HPDE6-E6E7 (cell line): Measurements from ENCODE around the gene MINDY3.
"Not testable (repeated sequence)": the region's sequence is repeated elsewhere in the genome, so short reads cannot be mapped to it uniquely, and the experiment has no call there.

Experiments used
- DNase-seq: peaks from one replicate; pipeline ENCODE4 v3.0.0; 2011; ENCODE audit warnings: missing footprints; ENCODE audit errors: extremely low spot score

The MINDY3 gene

DNA sequence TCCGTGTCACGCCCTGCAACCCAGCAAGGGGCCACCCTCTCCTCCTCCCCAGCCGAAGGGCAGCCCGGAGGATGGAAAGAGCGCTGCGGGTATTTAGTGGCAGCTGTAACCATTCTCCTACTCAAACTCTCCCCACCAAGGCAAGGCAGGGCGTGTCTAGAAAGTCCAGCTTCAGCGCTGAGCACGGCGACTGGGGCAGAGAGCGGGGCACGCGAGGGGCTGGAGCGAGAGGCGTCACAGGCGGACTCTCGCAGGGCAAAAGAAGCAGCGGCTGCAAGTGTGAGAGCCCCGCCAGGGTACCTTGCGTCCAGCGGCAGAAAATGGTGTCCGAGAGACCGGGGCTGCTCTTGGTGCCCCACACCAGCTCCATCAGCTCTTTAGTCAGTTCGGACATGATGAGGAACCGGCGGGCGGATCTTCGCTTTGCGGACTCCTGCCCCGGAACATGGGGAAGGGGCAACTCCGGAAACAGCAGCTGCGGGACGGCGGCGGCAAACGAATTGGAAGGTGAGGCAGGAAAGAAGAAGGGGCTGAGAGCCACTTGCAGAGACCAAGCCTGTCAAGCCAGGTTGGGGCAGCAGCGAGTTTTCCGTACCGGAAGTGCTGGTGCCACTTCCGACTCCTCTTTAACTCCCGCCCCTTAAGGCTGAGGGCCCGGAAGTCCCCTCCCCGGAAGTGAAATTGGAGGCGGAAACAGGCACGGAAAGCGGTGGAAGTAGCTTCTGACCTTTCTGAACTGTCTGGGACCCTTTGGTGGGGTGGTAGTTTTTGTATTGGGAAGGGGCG, at the start of gene MINDY3:
TSS of gene MINDY3 (minus strand) at position 602 of the 786 bp plus-strand sequence. CDS start at position 394, 208 bp downstream.
- DNase-seq = peak; percentile 13

DNA sequence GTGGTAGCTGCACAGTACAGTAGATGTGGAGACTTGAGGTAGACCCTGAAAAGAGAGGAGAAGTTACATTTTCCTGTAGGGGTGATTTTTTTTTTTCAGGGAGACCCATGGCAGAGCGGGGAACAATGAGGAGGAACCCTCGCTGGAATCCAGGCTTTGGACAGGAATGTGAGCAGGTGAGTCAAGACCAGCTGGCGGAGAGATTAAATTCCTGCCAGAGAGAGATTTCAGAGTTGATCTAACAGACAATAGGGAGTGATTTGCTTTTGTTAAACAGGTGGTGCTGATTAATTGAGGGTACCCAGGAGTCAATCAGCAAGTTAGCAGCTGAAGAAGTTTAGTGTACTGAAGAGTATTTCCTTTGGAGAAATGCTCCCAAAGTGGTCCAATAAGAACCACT, 41.6 kb upstream of the MINDY3 start:
- DNase-seq = no peak

GRCh38 chr10:15898046-15898445, 37.7 kb upstream of the MINDY3 start:
- no peak for DNase-seq

DNA sequence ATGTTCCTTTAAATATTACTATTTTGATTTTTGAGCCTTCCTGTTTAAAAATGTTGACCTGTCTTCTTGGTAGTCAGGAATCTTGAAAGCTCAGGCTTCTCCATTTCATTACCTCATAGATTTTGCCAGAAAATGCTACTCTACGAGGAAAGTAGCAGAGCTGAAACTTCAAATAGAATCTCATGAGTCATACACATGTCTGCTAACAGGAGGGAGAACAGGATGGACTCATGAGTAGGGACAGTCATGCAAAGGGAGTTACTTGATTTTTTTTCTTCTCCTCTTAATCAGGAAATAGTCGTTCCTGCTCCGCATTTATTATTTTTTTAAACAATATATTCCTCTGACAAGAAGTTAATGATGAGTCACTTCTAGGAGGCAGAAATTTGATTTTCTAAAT, 37.0 kb upstream of the MINDY3 start:
- no peak for DNase-seq

- no peak for DNase-seq
Observed at GRCh38 chr10:15896654-15897053, 36.3 kb upstream of the MINDY3 start.

GRCh38 chr10:15884447-15884846, 24.1 kb upstream of the MINDY3 start:
- DNase-seq = no peak

- no peak for DNase-seq
Observed at GRCh38 chr10:15881542-15881941, 21.2 kb upstream of the MINDY3 start.

DNA sequence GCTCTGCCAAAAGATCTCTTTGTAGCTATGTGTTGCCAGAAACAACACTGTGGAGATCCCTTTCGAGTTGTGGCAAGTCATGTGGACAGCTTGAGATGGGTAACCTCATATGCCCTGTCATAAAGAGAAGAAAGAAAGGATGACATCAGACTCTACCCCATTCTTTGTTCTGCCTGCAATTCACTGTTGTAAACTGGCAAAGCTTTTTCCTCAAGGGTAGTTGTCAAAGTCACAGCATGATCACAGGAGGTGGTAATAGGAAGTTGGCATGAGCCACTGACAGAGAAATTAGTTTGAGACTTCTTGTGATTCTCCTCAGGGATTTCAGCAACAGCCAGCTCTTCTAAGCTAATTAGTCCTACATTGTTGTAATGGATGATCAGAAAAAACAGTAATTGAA, 19.4 kb upstream of the MINDY3 start:
- DNase-seq = no peak

GRCh38 chr10:15879058-15879457, 18.8 kb upstream of the MINDY3 start:
- DNase-seq = no peak

DNA sequence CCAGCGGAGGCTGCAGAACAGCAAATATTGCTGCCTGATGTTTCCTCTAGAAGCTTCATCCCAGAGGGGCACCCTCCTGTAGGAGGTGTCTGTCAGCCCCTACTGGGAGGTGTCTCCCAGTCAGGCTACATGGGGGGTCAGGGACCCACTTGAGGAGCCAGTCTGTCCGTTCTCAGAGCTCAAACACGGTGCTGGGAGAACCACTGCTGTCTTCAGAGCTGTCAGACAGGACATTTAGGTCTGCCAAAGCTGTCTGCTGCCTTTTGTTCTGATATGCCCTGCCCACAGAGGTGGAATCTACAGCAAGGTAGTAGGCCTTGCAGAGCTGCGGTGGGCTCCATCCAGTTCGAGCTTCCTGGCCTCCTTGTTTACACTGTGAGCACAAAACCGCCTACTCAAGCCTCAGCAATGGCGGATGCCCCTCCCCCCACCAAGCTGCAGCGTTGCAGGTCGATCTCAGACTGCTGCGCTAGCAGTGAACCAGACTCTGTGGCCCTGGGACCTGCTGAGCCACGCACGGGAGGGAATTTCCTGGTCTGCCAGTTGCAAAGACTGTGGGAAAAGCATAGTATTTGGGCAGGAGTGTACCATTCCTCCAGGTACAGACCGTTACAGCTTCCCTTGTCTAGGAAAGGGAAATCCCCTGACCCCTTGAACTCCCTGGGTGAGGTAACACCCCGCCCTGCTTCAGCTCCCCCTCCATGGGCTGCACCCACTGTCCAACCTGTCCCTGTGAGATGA, 17.7 kb upstream of the MINDY3 start:
- no peak for DNase-seq

DNA sequence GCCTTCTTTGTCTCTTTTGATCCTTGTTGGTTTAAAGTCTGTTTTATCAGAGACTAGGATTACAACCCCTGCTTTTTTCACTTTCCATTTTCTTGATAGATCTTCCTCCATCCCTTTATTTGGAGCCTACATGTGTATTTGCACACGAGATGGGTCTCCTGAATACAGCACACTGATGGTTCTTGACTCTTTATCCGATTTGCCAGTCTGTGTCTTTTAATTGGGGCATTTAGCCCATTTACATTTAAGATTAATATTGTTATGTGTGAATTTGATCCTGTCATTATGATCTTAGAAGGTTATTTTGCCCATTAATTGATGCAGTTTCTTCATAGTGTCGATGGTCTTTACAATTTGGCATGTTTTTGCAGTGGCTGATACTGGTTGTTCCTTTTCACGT, 16.0 kb upstream of the MINDY3 start:
- not testable (repeated sequence) for DNase-seq

- DNase-seq = not testable (repeated sequence)
Observed at GRCh38 chr10:15872645-15873044, 12.3 kb upstream of the MINDY3 start.

DNA sequence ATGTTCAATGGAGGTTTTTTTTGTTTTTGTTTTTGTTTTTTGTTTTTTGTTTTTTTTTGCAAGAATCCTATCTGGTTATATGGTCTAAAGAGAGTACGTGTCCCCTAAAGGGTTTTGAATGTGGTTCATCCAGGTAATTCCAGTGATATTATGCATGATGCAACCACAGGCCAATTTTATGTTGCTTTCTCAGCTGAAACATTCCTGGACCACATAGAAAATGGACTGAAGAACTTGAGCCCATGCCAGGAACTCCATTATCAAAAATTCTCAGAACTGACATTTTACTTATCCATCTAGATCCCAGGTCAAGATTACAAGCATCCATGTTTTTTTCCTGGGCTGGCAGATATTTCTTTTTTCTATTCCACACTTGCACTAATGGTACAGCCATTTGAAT, 11.5 kb upstream of the MINDY3 start:
- DNase-seq = no peak

- DNase-seq = no peak
Observed at GRCh38 chr10:15869935-15870334, 9.6 kb upstream of the MINDY3 start.

GRCh38 chr10:15868006-15868405, 7.7 kb upstream of the MINDY3 start:
- DNase-seq = no peak

- DNase-seq = no peak
Observed at GRCh38 chr10:15865304-15865703, 5.0 kb upstream of the MINDY3 start.

- no peak for DNase-seq
Observed at GRCh38 chr10:15864419-15864818, 4.1 kb upstream of the MINDY3 start.

DNA sequence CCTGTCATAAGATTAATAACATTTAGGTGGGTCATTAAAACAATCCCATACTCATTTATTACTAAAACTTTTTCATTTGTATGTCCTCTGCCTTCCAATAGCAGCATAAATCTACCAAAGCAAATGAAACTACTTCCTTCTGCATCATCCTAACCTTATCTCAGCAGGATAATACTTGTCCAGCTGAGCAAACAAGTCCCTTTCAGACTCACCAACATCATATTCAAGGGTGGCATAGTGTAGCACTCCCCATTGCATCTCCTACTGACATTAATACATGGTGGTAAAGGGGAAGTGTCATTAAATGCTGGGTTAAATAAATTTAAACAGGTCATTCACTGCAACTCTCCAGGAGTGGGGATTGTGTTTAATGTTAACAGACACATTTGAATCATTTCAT, 3.4 kb upstream of the MINDY3 start:
- DNase-seq = no peak

- DNase-seq = no peak
Observed at GRCh38 chr10:15863323-15863722, 3.0 kb upstream of the MINDY3 start.

DNA sequence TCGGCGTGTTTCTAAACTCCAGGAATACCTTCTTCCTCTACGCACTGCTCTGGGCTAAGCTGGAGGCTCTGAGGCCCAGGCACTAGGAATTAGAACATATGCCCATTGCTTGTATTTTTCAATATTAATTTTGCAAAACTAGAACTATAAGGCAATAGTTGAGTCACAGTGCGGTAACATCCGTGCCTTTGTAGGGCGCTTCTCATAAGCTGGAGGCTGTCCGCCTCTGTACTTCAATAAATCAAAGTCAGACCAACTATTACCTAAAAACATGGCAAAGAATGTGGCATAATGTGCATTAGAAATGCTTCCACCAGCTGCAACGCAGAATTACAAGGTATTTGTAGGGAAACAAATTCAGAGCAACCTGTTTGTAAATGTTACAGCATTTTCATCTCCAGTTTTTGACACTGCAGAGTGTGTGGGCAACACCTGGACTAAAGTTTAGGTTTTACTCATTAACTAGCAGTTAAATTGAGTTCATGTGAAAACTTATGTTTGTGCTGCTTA, 440 bp upstream of the MINDY3 start:
- no peak for DNase-seq

DNA sequence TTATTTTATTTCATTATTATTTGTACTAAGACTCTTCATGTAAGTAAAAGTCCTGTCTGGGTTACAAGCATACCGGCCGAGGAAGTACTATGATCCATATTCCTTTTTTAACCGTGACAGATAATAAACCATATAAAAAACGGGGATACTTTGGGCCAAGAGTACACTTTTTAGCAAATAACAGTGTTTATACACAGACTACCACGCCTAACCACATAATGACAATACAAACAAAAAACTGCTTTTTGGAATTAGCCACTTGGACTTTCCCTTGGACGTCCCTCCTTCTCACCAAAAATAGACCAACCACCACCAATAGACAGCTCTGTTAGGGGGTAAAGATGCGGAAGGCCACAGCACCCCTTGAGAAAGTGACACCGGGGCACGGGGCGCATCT, 800 bp downstream of the MINDY3 start:
- no peak for DNase-seq

DNA sequence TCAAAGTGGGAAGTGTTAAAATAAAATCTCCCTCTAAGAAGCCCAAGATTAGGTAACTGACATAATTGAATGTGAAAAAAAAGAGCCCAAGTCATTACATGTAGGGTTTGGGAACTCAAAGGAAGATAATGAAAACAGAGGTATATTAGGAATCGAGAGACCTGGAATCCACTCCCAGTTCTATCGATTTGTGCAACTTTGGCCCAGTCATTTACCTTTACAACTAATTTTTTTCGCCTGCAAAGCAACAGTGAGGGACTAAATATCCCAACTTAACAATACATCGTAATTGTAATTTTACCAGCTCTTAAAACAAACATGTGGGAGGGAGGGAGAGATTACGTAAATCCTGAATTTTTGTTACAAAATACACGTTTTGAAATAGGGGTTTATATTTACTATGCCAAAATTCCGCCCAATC, 1.4 kb downstream of the MINDY3 start:
- DNase-seq = no peak

DNA sequence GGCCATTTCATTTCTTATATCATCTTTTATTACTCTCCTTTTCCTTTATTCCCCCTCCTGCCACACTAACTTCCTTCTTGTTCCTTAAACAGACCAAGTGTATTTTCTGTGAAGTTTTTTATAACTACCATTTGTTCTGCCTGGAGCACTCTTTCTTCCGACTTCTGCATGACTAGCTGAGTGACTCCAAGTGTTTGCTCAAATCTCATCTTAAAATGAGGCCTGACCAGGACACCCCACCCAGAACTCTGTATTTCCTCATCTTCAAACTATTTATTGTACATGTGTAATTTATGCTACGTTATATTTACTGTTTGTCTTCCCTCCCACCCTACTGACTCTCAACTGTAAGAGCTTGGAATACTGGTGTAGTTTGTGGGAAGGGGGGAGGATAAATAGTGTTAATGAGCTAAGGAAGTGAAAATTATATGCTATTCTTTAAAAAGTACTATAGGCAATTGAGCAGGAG, 3.2 kb downstream of the MINDY3 start:
- DNase-seq = no peak
